ENCODE measurements around the gene LDHA.

The LDHA gene

GRCh38 chr11:18394275-18394927 lies at the start of gene LDHA:
Gene LDHA (plus strand): TSS chr11:18394563. CDS start chr11:18396843, 2,280 bp downstream.
- FAIRE-seq, result no peak

GRCh38 chr11:18347471-18348125 lies 46.8 kb upstream of the LDHA start:
- FAIRE-seq, result no peak

GRCh38 chr11:18352581-18352980 lies 41.8 kb upstream of the LDHA start:
- FAIRE-seq, result no peak

- FAIRE-seq, result no peak
Observed at GRCh38 chr11:18358646-18359045, 35.7 kb upstream of the LDHA start.

GRCh38 chr11:18361154-18361553 lies 33.2 kb upstream of the LDHA start:
- no peak for FAIRE-seq

GRCh38 chr11:18364495-18365073 lies 29.8 kb upstream of the LDHA start:
- FAIRE-seq, result no peak

- FAIRE-seq, result no peak
Observed at GRCh38 chr11:18365741-18366140, 28.6 kb upstream of the LDHA start.

GRCh38 chr11:18366286-18366685 lies 28.1 kb upstream of the LDHA start:
- FAIRE-seq, result no peak

- no peak for FAIRE-seq
Observed at GRCh38 chr11:18367431-18367830, 26.9 kb upstream of the LDHA start.

GRCh38 chr11:18368221-18368620 lies 26.1 kb upstream of the LDHA start:
- no peak for FAIRE-seq

GRCh38 chr11:18369398-18369797 lies 25.0 kb upstream of the LDHA start:
- no peak for FAIRE-seq

- FAIRE-seq, result no peak
Observed at GRCh38 chr11:18371279-18371678, 23.1 kb upstream of the LDHA start.

GRCh38 chr11:18372201-18372600 lies 22.2 kb upstream of the LDHA start:
- FAIRE-seq, result no peak

GRCh38 chr11:18374956-18375355 lies 19.4 kb upstream of the LDHA start:
- FAIRE-seq, result no peak

- FAIRE-seq, result no peak
Observed at GRCh38 chr11:18375941-18376340, 18.4 kb upstream of the LDHA start.

GRCh38 chr11:18379201-18379600 lies 15.2 kb upstream of the LDHA start:
- no peak for FAIRE-seq

- FAIRE-seq, result no peak
Observed at GRCh38 chr11:18383388-18384156, 10.8 kb upstream of the LDHA start.

GRCh38 chr11:18384157-18384641 lies 10.2 kb upstream of the LDHA start:
- no peak for FAIRE-seq

GRCh38 chr11:18390088-18390487 lies 4.3 kb upstream of the LDHA start:
- no peak for FAIRE-seq

GRCh38 chr11:18392434-18393321 lies 1.7 kb upstream of the LDHA start:
- no peak for FAIRE-seq

- FAIRE-seq, result no peak
Observed at GRCh38 chr11:18393581-18394274, 635 bp upstream of the LDHA start.

Data from TTC549 (cell line).